WTC11 (cell line): ENCODE data around the gene YARS1. TPM values are rescaled to one million over a fixed set of nuclear protein-coding genes. Genes with fewer than 3 reads are reported as not detected.

ENCODE experiments used
- ATAC-seq: fragments of 200-7000 bp; cut with Tn5 transposase; 2 replicates; pipeline ENCODE4 v1.10.0; 2021; ENCODE audit warnings: mild to moderate bottlenecking, moderate library complexity
- CTCF ChIA-PET: fragments of 300-600 bp; sonication (Branson Sonifier 250); formaldehyde crosslinking; loops from one replicate; lab custom pipeline; 2021; ENCODE audit warnings: antibody characterized with exemption; lab: Charles Lee
- POLR2A ChIA-PET: fragments of 350-600 bp; sonication (Branson Sonifier 250); formaldehyde crosslinking; loops from one replicate; lab custom pipeline; 2021; ENCODE audit warnings: antibody characterized with exemption; lab: Charles Lee
- DNase-seq: peaks from one replicate; pipeline ENCODE4 v3.0.0; 2021; ENCODE audit warnings: low spot score
- H3K27ac Mint-ChIP-seq: 2 replicates; pipeline ENCODE4 v1.8.0; 2021; ENCODE audit warnings: mixed read lengths
- H3K27me3 Mint-ChIP-seq: 2 replicates; pipeline ENCODE4 v1.8.0; 2021; ENCODE audit warnings: low read depth, mild to moderate bottlenecking, moderate library complexity, mixed read lengths
- H3K36me3 Mint-ChIP-seq: 2 replicates; pipeline ENCODE4 v1.8.0; 2021; ENCODE audit warnings: mixed read lengths
- H3K4me1 Mint-ChIP-seq: 2 replicates; pipeline ENCODE4 v1.8.0; 2022; ENCODE audit warnings: mixed read lengths
- H3K4me3 Mint-ChIP-seq: 2 replicates; pipeline ENCODE4 v1.8.0; 2021; ENCODE audit warnings: mild to moderate bottlenecking, moderate library complexity, mixed read lengths
- H3K9me3 Mint-ChIP-seq: 2 replicates; pipeline ENCODE4 v1.8.0; 2021; ENCODE audit warnings: mixed read lengths
- CBFB ChIP-seq: sonication (generic); formaldehyde crosslinking; IDR thresholded peaks from 2 replicates; pipeline ENCODE4 v1.8.1; 2022; ENCODE audit warnings: mild to moderate bottlenecking, low read depth, missing genetic modification reagents
- E2F5 ChIP-seq: sonication (generic); formaldehyde crosslinking; IDR thresholded peaks from 2 replicates; pipeline ENCODE4 v1.8.1; 2022; ENCODE audit warnings: mild to moderate bottlenecking, moderate library complexity, missing genetic modification reagents
- EMX1 ChIP-seq: fragments of 250-450 bp; sonication (Bioruptor Pico); IDR thresholded peaks from 2 replicates; pipeline ENCODE4 v1.8.0; 2021; ENCODE audit warnings: mild to moderate bottlenecking
- ESRRA ChIP-seq: sonication (generic); formaldehyde crosslinking; IDR thresholded peaks from 2 replicates; pipeline ENCODE4 v1.8.1; 2022; ENCODE audit warnings: mild to moderate bottlenecking, missing genetic modification reagents, borderline replicate concordance
- FOXP1 ChIP-seq: sonication (generic); formaldehyde crosslinking; IDR thresholded peaks from 2 replicates; pipeline ENCODE4 v1.8.0; 2022; ENCODE audit warnings: missing genetic modification reagents, mild to moderate bottlenecking, moderate library complexity, borderline replicate concordance
- GABPB1 ChIP-seq: sonication (generic); formaldehyde crosslinking; IDR thresholded peaks from 2 replicates; pipeline ENCODE4 v1.8.1; 2023; ENCODE audit warnings: mild to moderate bottlenecking, missing genetic modification reagents
- GRHL2 ChIP-seq: fragments of 250-450 bp; sonication (Bioruptor Pico); IDR thresholded peaks from 2 replicates; pipeline ENCODE4 v1.8.0; 2022; ENCODE audit warnings: mild to moderate bottlenecking, moderate library complexity; ENCODE audit not compliant: insufficient replicate concordance, severe bottlenecking
- GTF2I ChIP-seq: fragments of 250-450 bp; sonication (Bioruptor Pico); conservative IDR thresholded peaks from 2 replicates; pipeline ENCODE4 v1.4.0; 2021; ENCODE audit warnings: mild to moderate bottlenecking
- KAT7 ChIP-seq: sonication (generic); formaldehyde crosslinking; IDR thresholded peaks from 2 replicates; pipeline ENCODE4 v1.8.1; 2023; ENCODE audit warnings: missing genetic modification reagents, mild to moderate bottlenecking, borderline replicate concordance
- MYBL2 ChIP-seq: sonication (generic); formaldehyde crosslinking; IDR thresholded peaks from 2 replicates; pipeline ENCODE4 v1.8.1; 2023; ENCODE audit warnings: mild to moderate bottlenecking, moderate library complexity, missing genetic modification reagents
- NFATC4 ChIP-seq: fragments of 250-450 bp; sonication (Bioruptor Pico); IDR thresholded peaks from 2 replicates; pipeline ENCODE4 v1.9.0; 2021; ENCODE audit warnings: mild to moderate bottlenecking
- NFYB ChIP-seq: sonication (generic); formaldehyde crosslinking; conservative IDR thresholded peaks from 2 replicates; pipeline ENCODE4 v1.8.0; 2022; ENCODE audit warnings: low read depth, missing genetic modification reagents
- RORB ChIP-seq: fragments of 250-450 bp; sonication (Bioruptor Pico); IDR thresholded peaks from 2 replicates; pipeline ENCODE4 v1.9.0; 2021; ENCODE audit warnings: mild to moderate bottlenecking
- SMAD3 ChIP-seq: sonication (generic); formaldehyde crosslinking; IDR thresholded peaks from 2 replicates; pipeline ENCODE4 v1.8.0; 2022; ENCODE audit warnings: missing genetic modification reagents, mild to moderate bottlenecking, borderline replicate concordance
- ZNF121 ChIP-seq: sonication (generic); formaldehyde crosslinking; IDR thresholded peaks from 2 replicates; pipeline ENCODE4 v1.8.0; 2023; ENCODE audit warnings: missing genetic modification reagents
- ZNF423 ChIP-seq: fragments of 250-450 bp; sonication (Bioruptor Pico); IDR thresholded peaks from 2 replicates; pipeline ENCODE4 v2.1.2; 2022; ENCODE audit warnings: mild to moderate bottlenecking, moderate library complexity
- total RNA-seq: library from RNA; stranded (reverse); gene quantifications from 3 replicates; pipeline ENCODE4 v1.2.3, GENCODE V29; 2021
- TF ChIP-seq, protein P1 (sequence below): fragments of 250-450 bp; sonication (Bioruptor Pico); conservative IDR thresholded peaks from 2 replicates; pipeline ENCODE4 v1.9.0; 2021; ENCODE audit warnings: mild to moderate bottlenecking
- TF ChIP-seq, protein P2 (sequence below): sonication (generic); formaldehyde crosslinking; IDR thresholded peaks from 2 replicates; pipeline ENCODE4 v1.8.1; 2023; ENCODE audit warnings: mild to moderate bottlenecking, missing genetic modification reagents, moderate library complexity
- TF ChIP-seq, protein P3 (sequence below): fragments of 250-450 bp; sonication (Bioruptor Pico); IDR thresholded peaks from 2 replicates; pipeline ENCODE4 v1.8.0; 2021; ENCODE audit warnings: mild to moderate bottlenecking
- TF ChIP-seq, protein P4 (sequence below): sonication (generic); formaldehyde crosslinking; IDR thresholded peaks from 2 replicates; pipeline ENCODE4 v1.8.1; 2023; ENCODE audit warnings: mild to moderate bottlenecking, missing genetic modification reagents, borderline replicate concordance
- TF ChIP-seq, protein P5 (sequence below): sonication (generic); formaldehyde crosslinking; IDR thresholded peaks from 2 replicates; pipeline ENCODE4 v1.8.1; 2023; ENCODE audit warnings: mild to moderate bottlenecking, missing genetic modification reagents, moderate library complexity

Gene YARS1
- total RNA-seq, 1 experiment from 2014 or later, result 197 TPM

DNA sequence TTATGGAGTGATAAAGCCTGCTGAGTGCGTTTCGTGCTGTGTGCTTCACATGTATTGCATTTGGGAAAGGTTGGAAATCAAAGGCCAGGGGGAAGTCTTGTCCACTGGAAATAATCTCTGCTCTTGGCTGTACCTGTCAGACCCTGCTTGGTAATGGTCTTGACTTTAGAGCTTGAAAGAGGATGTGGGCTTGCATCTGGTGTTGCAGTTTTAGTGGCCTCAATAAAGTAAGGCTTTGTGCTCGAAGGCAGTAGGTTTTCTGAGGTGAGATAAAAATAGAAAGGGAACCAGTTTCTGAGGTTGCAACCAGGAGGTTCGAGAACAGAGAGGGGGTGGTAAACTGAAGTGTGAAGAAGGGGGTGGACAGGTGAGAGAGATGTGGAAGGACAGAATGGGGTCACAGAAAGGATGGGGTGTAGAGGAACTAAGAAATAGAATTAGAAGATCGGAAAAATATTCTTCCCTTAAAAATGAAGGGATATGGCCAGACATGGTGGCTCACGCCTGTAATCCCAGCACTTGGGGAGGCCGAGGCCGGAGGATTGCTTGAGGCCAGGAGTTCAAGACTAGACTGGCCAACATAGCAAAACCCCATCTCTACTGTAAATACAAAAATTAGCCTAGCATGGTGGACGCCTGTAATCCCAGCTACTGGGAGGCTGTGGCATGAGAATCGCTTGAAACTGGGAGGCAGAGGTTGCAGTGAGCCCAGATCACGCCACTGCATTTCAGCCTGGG is 1.8 kb upstream of the YARS1 start:
- TF ChIP-seq SMAD3 (no peak), ZNF121 (peak; percentile 68; the same call in 1 of the 2 replicates)
- ATAC-seq (no peak), DNase-seq (no peak)
- no peaks in the 10 kb centered on the region for H3K27me3 Mint-ChIP-seq
- CTCF ChIA-PET, result no interaction called here
- H3K36me3 Mint-ChIP-seq, result peaks cover 13% of the 10 kb centered on the region
- peaks cover 4% of the 10 kb centered on the region for H3K9me3 Mint-ChIP-seq
- H3K4me1 Mint-ChIP-seq, result peaks cover 34% of the 10 kb centered on the region
- H3K4me3 Mint-ChIP-seq, result peak overlapping the region; percentile 100
- POLR2A ChIA-PET, result no interaction called here
- peak overlapping the region; percentile 97 for H3K27ac Mint-ChIP-seq

DNA sequence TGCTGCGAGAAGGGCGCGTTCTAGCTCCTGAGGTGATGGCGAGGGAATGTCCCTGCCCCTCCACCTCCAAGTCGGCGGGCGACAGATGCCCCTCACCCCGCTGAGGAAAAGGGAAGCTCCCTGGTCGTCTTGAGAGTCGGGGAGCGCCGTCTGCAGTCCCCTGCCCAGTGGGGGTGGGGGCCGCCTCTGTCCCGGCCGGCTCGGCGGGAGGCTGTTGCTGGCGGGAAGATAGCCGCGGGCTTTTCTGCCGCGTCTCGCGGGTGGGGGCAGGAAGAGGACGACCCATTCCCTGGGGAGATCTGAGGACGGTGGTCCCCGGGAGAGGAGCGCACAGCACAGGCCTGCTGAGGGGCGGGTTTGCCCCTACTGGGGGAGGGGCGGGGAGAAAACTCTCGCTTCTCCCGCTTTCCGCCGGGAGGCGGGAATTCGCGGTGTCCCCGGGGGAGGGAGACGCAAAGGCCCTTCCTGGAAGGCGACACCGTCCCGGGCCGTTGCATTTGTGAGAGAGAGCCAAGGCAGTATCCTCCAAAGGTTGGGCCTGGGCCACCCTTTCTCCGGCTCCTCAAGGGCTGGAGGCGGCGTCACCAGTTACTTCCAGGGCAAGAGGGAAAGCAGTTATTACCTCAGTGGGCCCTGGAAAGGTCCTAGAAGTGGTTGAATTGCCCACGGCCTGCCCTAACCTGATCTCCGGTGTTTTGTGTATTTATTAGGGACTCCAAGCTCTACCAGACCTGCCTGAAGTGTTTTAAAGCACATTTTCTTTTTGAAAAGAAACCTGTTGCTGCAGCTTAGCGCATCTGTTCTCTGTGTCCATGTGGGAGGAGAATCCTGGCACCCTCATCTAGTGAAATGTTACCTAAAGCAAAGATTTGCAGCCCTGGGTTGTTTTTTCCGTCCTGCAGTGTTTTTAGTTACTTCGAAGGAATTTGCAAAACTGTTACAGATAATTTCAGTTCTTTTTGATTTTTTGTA is 943 bp upstream of the YARS1 start:
- POLR2A ChIA-PET, result interaction anchor here (1.0 to 1.4 kb wide), 3 partner anchors 43 to 424 kb away, joined by 3 to 5 read pairs (median 4); partner anchors contain the start of gene BSDC1
- Mint-ChIP-seq H3K4me3 (peak overlapping the region; percentile 100), H3K27ac (peak overlapping the region; percentile 97), H3K27me3 (no peaks in the 10 kb centered on the region), H3K9me3 (no peaks in the 10 kb centered on the region; the same call in 1 of the 2 replicates), H3K36me3 (peaks cover 15% of the 10 kb centered on the region), H3K4me1 (peaks cover 42% of the 10 kb centered on the region)
- DNase-seq (peak; percentile 80), ATAC-seq (peak; percentile 25)
- CTCF ChIA-PET, result interaction anchor here (1.1 to 1.9 kb wide), 2 partner anchors 53 to 58 kb away, joined by 3 to 5 read pairs; no protein-coding TSS in a partner anchor
- TF ChIP-seq ZNF423 (CRISPR knock-in tag) (peak; percentile 65), NFYB (CRISPR knock-in tag) (no peak), ESRRA (CRISPR knock-in tag) (no peak), FOXP1 (CRISPR knock-in tag) (peak; percentile 67; the same call in 1 of the 2 replicates), KAT7 (CRISPR knock-in tag) (peak; percentile 42; the same call in 1 of the 2 replicates), GTF2I (CRISPR knock-in tag) (no peak), RORB (CRISPR knock-in tag) (no peak), GRHL2 (CRISPR knock-in tag) (no peak), E2F5 (CRISPR knock-in tag) (peak; percentile 97), NFATC4 (CRISPR knock-in tag) (no peak), EMX1 (0 out of 2 replicates have a peak, but pooled peaks have one; percentile 21), CBFB (CRISPR knock-in tag) (no peak), GABPB1 (no peak), MYBL2 (CRISPR knock-in tag) (0 out of 2 replicates have a peak, but pooled peaks have one; percentile 58)
- TF ChIP-seq, protein P1, sequence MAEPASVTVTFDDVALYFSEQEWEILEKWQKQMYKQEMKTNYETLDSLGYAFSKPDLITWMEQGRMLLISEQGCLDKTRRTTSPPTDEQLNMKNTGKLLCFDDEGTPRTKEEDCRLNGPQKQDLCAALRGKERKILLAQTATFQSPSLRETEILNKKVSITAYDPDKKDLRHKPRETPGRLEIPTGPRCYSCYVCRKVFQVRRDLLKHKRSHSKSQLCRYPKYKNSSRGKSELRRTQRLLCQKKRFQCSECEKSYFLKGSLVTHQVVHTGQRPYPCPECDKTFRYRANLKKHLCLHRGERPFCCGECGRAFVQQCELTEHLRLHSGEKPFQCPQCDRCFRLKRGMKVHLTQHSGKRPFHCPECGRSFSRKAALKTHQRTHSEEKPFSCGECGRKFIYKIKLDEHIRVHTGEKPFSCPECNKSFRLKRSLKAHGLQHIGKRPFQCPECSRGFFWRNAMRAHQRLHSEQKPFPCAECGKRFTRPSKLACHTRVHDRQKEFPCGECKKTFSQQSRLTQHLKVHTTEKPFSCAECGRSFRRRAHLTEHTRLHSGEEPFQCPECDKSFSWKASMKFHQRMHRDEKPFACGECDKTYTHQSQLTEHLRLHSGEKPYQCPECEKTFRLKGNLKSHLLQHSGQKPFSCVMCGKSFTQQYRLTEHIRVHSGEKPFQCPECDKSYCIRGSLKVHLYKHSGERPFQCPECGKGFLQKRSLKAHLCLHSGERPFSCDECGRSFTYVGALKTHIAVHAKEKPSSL (CRISPR knock-in tag), result 0 out of 2 replicates have a peak, but pooled peaks have one; percentile 24
- TF ChIP-seq, protein P2, sequence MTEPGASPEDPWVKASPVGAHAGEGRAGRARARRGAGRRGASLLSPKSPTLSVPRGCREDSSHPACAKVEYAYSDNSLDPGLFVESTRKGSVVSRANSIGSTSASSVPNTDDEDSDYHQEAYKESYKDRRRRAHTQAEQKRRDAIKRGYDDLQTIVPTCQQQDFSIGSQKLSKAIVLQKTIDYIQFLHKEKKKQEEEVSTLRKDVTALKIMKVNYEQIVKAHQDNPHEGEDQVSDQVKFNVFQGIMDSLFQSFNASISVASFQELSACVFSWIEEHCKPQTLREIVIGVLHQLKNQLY (CRISPR knock-in tag), result no peak
- TF ChIP-seq, protein P3, sequence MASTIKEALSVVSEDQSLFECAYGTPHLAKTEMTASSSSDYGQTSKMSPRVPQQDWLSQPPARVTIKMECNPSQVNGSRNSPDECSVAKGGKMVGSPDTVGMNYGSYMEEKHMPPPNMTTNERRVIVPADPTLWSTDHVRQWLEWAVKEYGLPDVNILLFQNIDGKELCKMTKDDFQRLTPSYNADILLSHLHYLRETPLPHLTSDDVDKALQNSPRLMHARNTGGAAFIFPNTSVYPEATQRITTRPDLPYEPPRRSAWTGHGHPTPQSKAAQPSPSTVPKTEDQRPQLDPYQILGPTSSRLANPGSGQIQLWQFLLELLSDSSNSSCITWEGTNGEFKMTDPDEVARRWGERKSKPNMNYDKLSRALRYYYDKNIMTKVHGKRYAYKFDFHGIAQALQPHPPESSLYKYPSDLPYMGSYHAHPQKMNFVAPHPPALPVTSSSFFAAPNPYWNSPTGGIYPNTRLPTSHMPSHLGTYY (CRISPR knock-in tag), result no peak
- TF ChIP-seq, protein P4, sequence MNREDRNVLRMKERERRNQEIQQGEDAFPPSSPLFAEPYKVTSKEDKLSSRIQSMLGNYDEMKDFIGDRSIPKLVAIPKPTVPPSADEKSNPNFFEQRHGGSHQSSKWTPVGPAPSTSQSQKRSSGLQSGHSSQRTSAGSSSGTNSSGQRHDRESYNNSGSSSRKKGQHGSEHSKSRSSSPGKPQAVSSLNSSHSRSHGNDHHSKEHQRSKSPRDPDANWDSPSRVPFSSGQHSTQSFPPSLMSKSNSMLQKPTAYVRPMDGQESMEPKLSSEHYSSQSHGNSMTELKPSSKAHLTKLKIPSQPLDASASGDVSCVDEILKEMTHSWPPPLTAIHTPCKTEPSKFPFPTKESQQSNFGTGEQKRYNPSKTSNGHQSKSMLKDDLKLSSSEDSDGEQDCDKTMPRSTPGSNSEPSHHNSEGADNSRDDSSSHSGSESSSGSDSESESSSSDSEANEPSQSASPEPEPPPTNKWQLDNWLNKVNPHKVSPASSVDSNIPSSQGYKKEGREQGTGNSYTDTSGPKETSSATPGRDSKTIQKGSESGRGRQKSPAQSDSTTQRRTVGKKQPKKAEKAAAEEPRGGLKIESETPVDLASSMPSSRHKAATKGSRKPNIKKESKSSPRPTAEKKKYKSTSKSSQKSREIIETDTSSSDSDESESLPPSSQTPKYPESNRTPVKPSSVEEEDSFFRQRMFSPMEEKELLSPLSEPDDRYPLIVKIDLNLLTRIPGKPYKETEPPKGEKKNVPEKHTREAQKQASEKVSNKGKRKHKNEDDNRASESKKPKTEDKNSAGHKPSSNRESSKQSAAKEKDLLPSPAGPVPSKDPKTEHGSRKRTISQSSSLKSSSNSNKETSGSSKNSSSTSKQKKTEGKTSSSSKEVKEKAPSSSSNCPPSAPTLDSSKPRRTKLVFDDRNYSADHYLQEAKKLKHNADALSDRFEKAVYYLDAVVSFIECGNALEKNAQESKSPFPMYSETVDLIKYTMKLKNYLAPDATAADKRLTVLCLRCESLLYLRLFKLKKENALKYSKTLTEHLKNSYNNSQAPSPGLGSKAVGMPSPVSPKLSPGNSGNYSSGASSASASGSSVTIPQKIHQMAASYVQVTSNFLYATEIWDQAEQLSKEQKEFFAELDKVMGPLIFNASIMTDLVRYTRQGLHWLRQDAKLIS, result 0 out of 2 replicates have a peak, but pooled peaks have one; percentile 82
- TF ChIP-seq, protein P5, sequence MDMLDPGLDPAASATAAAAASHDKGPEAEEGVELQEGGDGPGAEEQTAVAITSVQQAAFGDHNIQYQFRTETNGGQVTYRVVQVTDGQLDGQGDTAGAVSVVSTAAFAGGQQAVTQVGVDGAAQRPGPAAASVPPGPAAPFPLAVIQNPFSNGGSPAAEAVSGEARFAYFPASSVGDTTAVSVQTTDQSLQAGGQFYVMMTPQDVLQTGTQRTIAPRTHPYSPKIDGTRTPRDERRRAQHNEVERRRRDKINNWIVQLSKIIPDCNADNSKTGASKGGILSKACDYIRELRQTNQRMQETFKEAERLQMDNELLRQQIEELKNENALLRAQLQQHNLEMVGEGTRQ (CRISPR knock-in tag), result no peak
